ENCODE data around the gene FIBP. TPM values are rescaled to one million over a fixed set of nuclear protein-coding genes. Genes with fewer than 3 reads are reported as not detected.

Gene FIBP
- total RNA-seq, 1 experiment from 2014 or later, result 80.8 TPM

DNA sequence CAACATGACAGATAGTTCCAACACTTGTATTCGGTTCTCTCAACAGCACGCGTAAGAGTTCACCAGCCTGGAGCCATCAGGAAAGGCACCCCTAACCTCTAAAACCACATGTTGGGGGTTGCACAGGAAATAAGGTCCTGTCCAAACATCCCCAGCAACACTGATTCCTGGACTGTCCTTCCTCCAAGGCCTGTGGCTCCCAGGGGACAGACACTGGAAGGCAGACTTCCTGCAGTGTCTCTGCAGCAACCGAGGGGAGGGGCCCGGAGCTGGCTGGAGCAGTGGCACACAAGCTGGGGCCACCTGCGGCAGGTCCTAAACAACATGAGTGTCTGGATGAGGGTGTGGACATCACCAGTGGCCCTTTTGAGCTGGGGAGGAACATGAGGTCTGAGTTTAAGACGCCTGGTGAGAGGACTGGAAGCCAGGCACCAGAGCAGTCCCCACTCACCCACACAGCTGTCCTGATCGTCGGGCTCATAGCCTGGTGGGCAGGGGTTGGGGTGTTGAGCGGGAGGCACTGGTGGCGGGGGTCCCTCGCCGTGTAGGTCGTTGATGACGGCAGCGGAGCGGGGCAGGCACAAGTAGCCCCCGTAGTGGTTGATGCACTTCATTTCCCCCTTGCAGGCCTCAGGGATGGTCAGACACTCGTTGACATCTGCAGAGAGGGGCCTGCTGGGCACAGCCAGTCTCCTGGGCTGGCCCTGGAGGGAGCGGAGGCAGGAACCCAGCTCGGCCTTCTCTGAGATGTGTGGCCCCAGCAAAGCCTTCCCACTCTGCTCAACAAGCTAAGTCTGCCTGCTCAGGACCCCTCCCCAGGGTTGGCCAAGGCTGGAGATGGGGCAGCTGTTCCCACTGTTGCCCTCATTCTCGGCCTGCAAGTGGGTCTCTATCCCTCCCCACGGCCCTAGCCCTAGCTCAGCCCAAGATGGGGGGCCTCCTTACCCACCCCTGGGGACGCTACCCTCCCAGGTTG lies 17.3 kb downstream of the FIBP start:
- H3K27me3 Mint-ChIP-seq (ENCODE audit: insufficient read depth, unreplicated experiment), result no peaks in the 10 kb centered on the region
- ChIA-PET POLR2A (interaction anchor here (0.7 to 4.6 kb wide), 7 partner anchors 11 to 268 kb away, joined by 3 to 57 read pairs (median 4); partner anchors contain the start of genes CCDC85B, CFL1, FIBP and MUS81), CTCF (interaction anchor here (1.3 to 4.5 kb wide), 4 partner anchors 11 to 174 kb away, joined by 4 to 41 read pairs (median 11); partner anchors contain the start of gene MUS81)
- no peak overlapping the region for H3K27ac Mint-ChIP-seq (ENCODE audit: low read depth, unreplicated experiment)
- TF ChIP-seq CTCF (IDR thresholded peaks at IDR 0.05; ENCODE audit: unreplicated experiment), result no peak
- BruUV-seq (replicated peaks), result no TSS peak
- no peaks in the 10 kb centered on the region for H3K9me3 Mint-ChIP-seq (ENCODE audit: unreplicated experiment)
- peaks cover 7% of the 10 kb centered on the region for H3K4me1 Mint-ChIP-seq (ENCODE audit: insufficient read depth, unreplicated experiment)
- intact Hi-C loops (cut with micrococcal nuclease), result no loop called here
- H3K4me3 Mint-ChIP-seq (ENCODE audit: unreplicated experiment), result no peak overlapping the region
- no peak for DNase-seq (ENCODE audit: unreplicated experiment)
- peaks cover 8% of the 10 kb centered on the region for H3K36me3 Mint-ChIP-seq (ENCODE audit: insufficient read depth, unreplicated experiment)

- POLR2A ChIA-PET, result interaction anchor here (1.2 to 4.6 kb wide), 4 partner anchors 11 to 286 kb away, joined by 3 to 57 read pairs (median 15); partner anchors contain the start of genes CCDC85B, CFL1, FIBP and MUS81
- no peak for DNase-seq (ENCODE audit: unreplicated experiment)
- Mint-ChIP-seq H3K4me3 (ENCODE audit: unreplicated experiment) (no peak overlapping the region), H3K27ac (ENCODE audit: low read depth, unreplicated experiment) (no peak overlapping the region), H3K4me1 (ENCODE audit: insufficient read depth, unreplicated experiment) (peaks cover 7% of the 10 kb centered on the region), H3K9me3 (ENCODE audit: unreplicated experiment) (no peaks in the 10 kb centered on the region), H3K36me3 (ENCODE audit: insufficient read depth, unreplicated experiment) (peaks cover 15% of the 10 kb centered on the region), H3K27me3 (ENCODE audit: insufficient read depth, unreplicated experiment) (no peaks in the 10 kb centered on the region)
- no peak for TF ChIP-seq CTCF (IDR thresholded peaks at IDR 0.05; ENCODE audit: unreplicated experiment)
- intact Hi-C loops (cut with micrococcal nuclease), result no loop called here
- CTCF ChIA-PET, result interaction anchor here (0.8 to 4.5 kb wide), 3 partner anchors 10 to 175 kb away, joined by 3 to 41 read pairs (median 7); partner anchors contain the start of gene MUS81
- no TSS peak for BruUV-seq (replicated peaks)
These were observed 18.0 kb downstream of the FIBP start for GRCh38 chr11:65870307-65870658.

GRCh38 chr11:65869643-65870306 lies 18.5 kb downstream of the FIBP start:
- no peaks in the 10 kb centered on the region for H3K27me3 Mint-ChIP-seq (ENCODE audit: insufficient read depth, unreplicated experiment)
- no peak for DNase-seq (ENCODE audit: unreplicated experiment)
- no TSS peak for BruUV-seq (replicated peaks)
- POLR2A ChIA-PET, result interaction anchor here (1.2 to 4.6 kb wide), 5 partner anchors 10 to 286 kb away, joined by 3 to 57 read pairs (median 4); partner anchors contain the start of genes CCDC85B, CFL1, FIBP and MUS81
- H3K36me3 Mint-ChIP-seq (ENCODE audit: insufficient read depth, unreplicated experiment), result peaks cover 20% of the 10 kb centered on the region
- intact Hi-C loops (cut with micrococcal nuclease), result no loop called here
- no peak for TF ChIP-seq CTCF (IDR thresholded peaks at IDR 0.05; ENCODE audit: unreplicated experiment)
- H3K27ac Mint-ChIP-seq (ENCODE audit: low read depth, unreplicated experiment), result no peak overlapping the region
- H3K4me1 Mint-ChIP-seq (ENCODE audit: insufficient read depth, unreplicated experiment), result peaks cover 7% of the 10 kb centered on the region
- H3K4me3 Mint-ChIP-seq (ENCODE audit: unreplicated experiment), result no peak overlapping the region
- no peaks in the 10 kb centered on the region for H3K9me3 Mint-ChIP-seq (ENCODE audit: unreplicated experiment)
- CTCF ChIA-PET, result interaction anchor here (0.8 to 4.5 kb wide), 4 partner anchors 10 to 153 kb away, joined by 3 to 41 read pairs (median 4); partner anchors contain the start of gene MUS81

Measured in MCF 10A (cell line).